H1 (cell line): ENCODE data around the gene LRP1. TPM values are rescaled to one million over a fixed set of nuclear protein-coding genes. Genes with fewer than 3 reads are reported as not detected.
A peak's percentile ranks its signal among the peaks of the same experiment; 100 is the strongest.

Experiments
- CTCF ChIA-PET: fragments of 300-600 bp; sonication (Branson Sonifier 250); formaldehyde crosslinking; loops from one replicate; lab custom pipeline; 2021; ENCODE audit not compliant: partially characterized antibody; lab: Charles Lee
- POLR2A ChIA-PET: fragments of 300-600 bp; sonication (Branson Sonifier 250); formaldehyde crosslinking; loops from one replicate; lab custom pipeline; 2021; ENCODE audit warnings: inconsistent platforms; ENCODE audit not compliant: partially characterized antibody; lab: Charles Lee
- DNase-seq, 2 experiments: peaks; one replicate each; pipeline versions ENCODE4 v3.0.0 to v3.0.0-alpha.2; 2010 to 2022; ENCODE audit warnings: low spot score in 2 of 2, low read depth in 1 of 2, mixed read lengths in 1 of 2
- FAIRE-seq: peaks from 2 replicates; lab custom pipeline; 2011; peaks lifted over from hg19 to GRCh38; lab: Jason Lieb, UNC
- H2AFZ ChIP-seq: 2 replicates; pipeline ENCODE4 v1.8.1; 2012; ENCODE audit warnings: low read length, inconsistent platforms
- H2AK5ac ChIP-seq: 2 replicates; pipeline ENCODE4 v1.6.1; 2013; ENCODE audit warnings: low read depth, low read length
- H2BK120ac ChIP-seq: replicated peaks from 2 replicates; pipeline ENCODE3; 2013; ENCODE audit warnings: low read depth, low read length, inconsistent platforms
- H2BK12ac ChIP-seq: 2 replicates; pipeline ENCODE4 v1.6.1; 2013; ENCODE audit warnings: low read depth, low read length
- H2BK15ac ChIP-seq: 2 replicates; pipeline ENCODE4 v1.6.1; 2013; ENCODE audit warnings: low read length
- H2BK20ac ChIP-seq: 2 replicates; pipeline ENCODE4 v1.6.1; 2013; ENCODE audit warnings: low read length
- H2BK5ac ChIP-seq: 2 replicates; pipeline ENCODE4 v1.6.1; 2013; ENCODE audit warnings: low read depth, low read length
- H3K14ac ChIP-seq: 2 replicates; pipeline ENCODE4 v1.6.1; 2013; ENCODE audit warnings: inconsistent platforms; ENCODE audit not compliant: insufficient read length
- H3K18ac ChIP-seq: 2 replicates; pipeline ENCODE4 v1.6.1; 2013; ENCODE audit warnings: low read length; ENCODE audit errors: extremely low read depth
- H3K23ac ChIP-seq: 2 replicates; pipeline ENCODE4 v1.6.1; 2013; ENCODE audit warnings: inconsistent platforms; ENCODE audit not compliant: insufficient read length
- H3K23me2 ChIP-seq: 2 replicates; pipeline ENCODE4 v1.6.1; 2013; ENCODE audit warnings: low read depth, low read length
- H3K27ac ChIP-seq: 2 replicates; pipeline ENCODE4 v1.6.1; 2011; ENCODE audit warnings: low read depth, low read length, inconsistent platforms
- H3K27me3 ChIP-seq, 4 experiments: replicated peaks in 1 of 4; 1 replicate in 1 of 4; 2 replicates in 3 of 4; pipeline versions ENCODE4 v1.6.1 to v1.8.1; 2011 to 2013; ENCODE audit warnings: low read length in 3 of 4, mild to moderate bottlenecking in 3 of 4, inconsistent platforms in 2 of 4, mixed read lengths in 2 of 4, moderate library complexity in 1 of 4; ENCODE audit not compliant: control insufficient read depth in 3 of 4, insufficient read depth in 3 of 4; ENCODE audit errors: extremely low read depth in 1 of 4
- H3K36me3 ChIP-seq, 4 experiments: 2 replicates each; pipeline versions ENCODE4 v1.6.1 to v1.8.1; 2011 to 2013; ENCODE audit warnings: mild to moderate bottlenecking in 4 of 4, low read length in 3 of 4, moderate library complexity in 2 of 4, control low read depth in 1 of 4, inconsistent platforms in 1 of 4; ENCODE audit not compliant: insufficient read depth in 4 of 4, control insufficient read depth in 2 of 4
- H3K4ac ChIP-seq: replicated peaks from 2 replicates; pipeline ENCODE3; 2013; ENCODE audit warnings: low read length, low read depth, mixed read lengths, inconsistent platforms; ENCODE audit not compliant: insufficient read length
- H3K4me1 ChIP-seq, 4 experiments: replicated peaks in 1 of 4; 1 replicate in 1 of 4; 2 replicates in 3 of 4; pipeline versions ENCODE4 v1.6.1 to v1.8.1; 2011 to 2013; ENCODE audit warnings: low read length in 3 of 4, inconsistent platforms in 2 of 4, mixed read lengths in 1 of 4; ENCODE audit not compliant: insufficient read depth in 4 of 4, control insufficient read depth in 3 of 4
- H3K4me2 ChIP-seq, 2 experiments: 2 replicates each; pipeline versions ENCODE4 v1.6.1 to v1.8.1; 2011 to 2013; ENCODE audit warnings: low read depth in 2 of 2, low read length in 2 of 2, control low read depth in 1 of 2, inconsistent platforms in 1 of 2, mild to moderate bottlenecking in 1 of 2; ENCODE audit not compliant: insufficient read depth in 1 of 2
- H3K4me3 ChIP-seq, 4 experiments: fragments of 200-600, 300-600 bp in 1 of 4; sonication (generic), shearing (Covaris generic), sonication (Bioruptor Twin) in 1 of 4; 2 replicates each; pipeline versions ENCODE4 v1.5.1 to v1.8.1; 2011 to 2016; ENCODE audit warnings: low read length in 4 of 4, low read depth in 3 of 4, control low read depth in 2 of 4, inconsistent platforms in 2 of 4, mild to moderate bottlenecking in 2 of 4, mixed read lengths in 1 of 4, moderate library complexity in 1 of 4; ENCODE audit not compliant: insufficient read depth in 2 of 4; ENCODE audit errors: extremely low read depth in 1 of 4
- H3K56ac ChIP-seq: replicated peaks from 2 replicates; pipeline ENCODE3; 2013; ENCODE audit warnings: low read depth, mild to moderate bottlenecking, mixed read lengths, low read length, inconsistent platforms; ENCODE audit not compliant: insufficient read length
- H3K79me1 ChIP-seq: 2 replicates; pipeline ENCODE4 v1.6.1; 2013; ENCODE audit warnings: low read depth, low read length, control low read depth
- H3K79me2 ChIP-seq, 2 experiments: 2 replicates each; pipeline versions ENCODE4 v1.6.1 to v1.8.1; 2012 to 2013; ENCODE audit warnings: low read length in 2 of 2, mild to moderate bottlenecking in 2 of 2, inconsistent platforms in 1 of 2; ENCODE audit not compliant: insufficient read depth in 2 of 2, control insufficient read depth in 1 of 2
- H3K9ac ChIP-seq, 4 experiments: replicated peaks in 1 of 4; 1 replicate in 1 of 4; 2 replicates in 3 of 4; pipeline versions ENCODE4 v1.6.1 to v1.8.1; 2011 to 2013; ENCODE audit warnings: low read depth in 3 of 4, low read length in 3 of 4, control low read depth in 2 of 4, mild to moderate bottlenecking in 2 of 4, moderate library complexity in 2 of 4, inconsistent platforms in 1 of 4; ENCODE audit errors: extremely low read depth in 1 of 4
- H3K9me3 ChIP-seq, 2 experiments: 2 replicates each; pipeline versions ENCODE4 v1.6.1 to v1.8.1; 2012 to 2013; ENCODE audit warnings: mild to moderate bottlenecking in 2 of 2, moderate library complexity in 2 of 2, control low read depth in 1 of 2, inconsistent platforms in 1 of 2, low read depth in 1 of 2, low read length in 1 of 2, mixed read lengths in 1 of 2; ENCODE audit not compliant: insufficient read depth in 2 of 2
- H4K20me1 ChIP-seq, 2 experiments: replicated peaks in 1 of 2; 2 replicates each; pipeline versions ENCODE3 to v1.8.1; 2011 to 2013; ENCODE audit warnings: inconsistent platforms in 2 of 2, low read length in 2 of 2, mild to moderate bottlenecking in 1 of 2; ENCODE audit not compliant: insufficient read depth in 2 of 2, control insufficient read depth in 1 of 2
- H4K5ac ChIP-seq: 2 replicates; pipeline ENCODE4 v1.6.1; 2013; ENCODE audit warnings: low read length, low read depth, mixed read lengths, inconsistent platforms; ENCODE audit not compliant: insufficient read length
- H4K8ac ChIP-seq: 2 replicates; pipeline ENCODE4 v1.8.0; 2013; ENCODE audit warnings: mild to moderate bottlenecking, moderate library complexity, low read length, inconsistent platforms; ENCODE audit not compliant: insufficient read depth; ENCODE audit errors: extremely low read depth
- H4K91ac ChIP-seq: replicated peaks from 2 replicates; pipeline ENCODE3; 2013; ENCODE audit warnings: low read length, mixed read lengths, inconsistent platforms; ENCODE audit not compliant: insufficient read length
- CREB1 ChIP-seq: IDR thresholded peaks from 2 replicates; pipeline ENCODE4 v1.6.1; 2012; ENCODE audit warnings: inconsistent platforms
- HDAC6 ChIP-seq: IDR thresholded peaks from one replicate; pipeline ENCODE4 v1.7.1; 2012; ENCODE audit warnings: low read depth, mild to moderate bottlenecking, inconsistent platforms, low read length, moderate library complexity
- KDM1A ChIP-seq: fragments of 200-600, 300-600 bp; sonication (generic); IDR thresholded peaks from 2 replicates; pipeline ENCODE4 v1.7.1; 2016; ENCODE audit warnings: mild to moderate bottlenecking, low read length, borderline replicate concordance
- KDM5A ChIP-seq: fragments of 200-600 bp; IDR thresholded peaks from 2 replicates; pipeline ENCODE4 v1.7.1; 2012; ENCODE audit warnings: mild to moderate bottlenecking, low read length, inconsistent platforms, mixed read lengths
- MAX ChIP-seq: IDR thresholded peaks from 2 replicates; pipeline ENCODE4 v1.6.1; 2012; ENCODE audit warnings: inconsistent platforms
- SP1 ChIP-seq: IDR thresholded peaks from 2 replicates; pipeline ENCODE4 v1.6.1; 2011; ENCODE audit warnings: low read depth, low read length
- TCF12 ChIP-seq: IDR thresholded peaks from 2 replicates; pipeline ENCODE4 v1.6.1; 2011; ENCODE audit warnings: low read depth, mild to moderate bottlenecking, low read length
- TEAD4 ChIP-seq: IDR thresholded peaks from 2 replicates; pipeline ENCODE4 v1.6.1; 2012; ENCODE audit warnings: low read depth, low read length, inconsistent platforms, mixed read lengths
- WGBS, 2 experiments: shearing (Covaris generic) in 1 of 2; methylation state at CpG; one replicate each; pipeline versions ENCODE4 v1.1.6 to v1.1.7; 2013 to 2015; ENCODE audit warnings: low lambda C conversion rate in 2 of 2, mixed read lengths in 2 of 2, inconsistent platforms in 1 of 2, low coverage in 1 of 2, missing lambda C conversion rate in 1 of 2; ENCODE audit not compliant: insufficient replicate concordance in 2 of 2, insufficient coverage in 1 of 2, insufficient read length in 1 of 2; ENCODE audit errors: extremely low coverage in 1 of 2, missing lambda C conversion rate in 1 of 2; 5-methylcytosine and 5-hydroxymethylcytosine counted together
- polyA plus RNA-seq, 7 experiments: library from polyadenylated mRNA; depleted of rRNA in 3 of 7; stranded (reverse) in 5 of 7; unstranded in 2 of 7; fragments of >200 nt in 5 of 7; fragments of 200-250 nt in 2 of 7; gene quantifications; 1 replicate in 5 of 7; 2 replicates in 1 of 7; 4 replicates in 1 of 7; pipeline versions ENCODE4 v1.2.1 to v1.2.3, GENCODE V29; 2011 to 2013; ENCODE audit warnings: missing spikeins in 2 of 7, mixed read lengths in 2 of 7
- total RNA-seq: library from RNA; stranded (reverse); fragmentation: NEBNext Ultra II Directional; extraction: Animal tissue kit (Norgen Biotek cat#: 25700); gene quantifications from 2 replicates; pipeline ENCODE4 v1.2.1, GENCODE V29; 2021

The LRP1 gene
- total and polyA plus RNA-seq, 2 of the 8 experiments (the other 6 are each of a cell fraction or from before 2014, with no cell fraction given), result 35.3 to 92.5 TPM

GRCh38 chr12:57232156-57232756 lies 104.0 kb downstream of the LRP1 start:
- H3K27ac ChIP-seq, result no peak overlapping the region
- H3K9ac ChIP-seq, result no peak overlapping the region
- TF ChIP-seq HDAC6, result no peak
- no peak for TF ChIP-seq KDM1A
- no peak for TF ChIP-seq CREB1
- no peak for TF ChIP-seq KDM5A
- TF ChIP-seq TCF12, result no peak
- TF ChIP-seq MAX, result no peak
- TF ChIP-seq SP1, result no peak
- TF ChIP-seq TEAD4, result no peak
- peak overlapping the region in 1 of 2 experiments; percentile 95; a peak in 1 of 4 replicates for H3K4me2 ChIP-seq
- H3K27me3 ChIP-seq, result peaks cover 13 to 32% (median 27%) of the 10 kb centered on the region in 4 experiments
- no peak overlapping the region for H3K4ac ChIP-seq
- H3K23me2 ChIP-seq, result peaks cover 8% of the 10 kb centered on the region; the same call in 1 of the 2 replicates
- no peak overlapping the region for H3K18ac ChIP-seq
- no peak overlapping the region for H2AK5ac ChIP-seq
- no peak overlapping the region for H2BK20ac ChIP-seq
- H2AFZ ChIP-seq, result no peak overlapping the region
- peaks cover 29 to 42% (median 35%) of the 10 kb centered on the region in 4 experiments for H3K36me3 ChIP-seq
- no peak overlapping the region for H4K91ac ChIP-seq
- H4K5ac ChIP-seq, result no peak overlapping the region
- H4K20me1 ChIP-seq, result peaks cover 22 to 35% of the 10 kb centered on the region in 2 experiments
- no peak overlapping the region for H3K4me3 ChIP-seq
- DNase-seq (no peak), FAIRE-seq (no peak)
- WGBS, 2 experiments, result 94% methylated on average over 18 of the region's 19 CpGs; no CpG with 5 or more reads in 1 of the 2 experiments
- ChIA-PET CTCF (interaction anchor here (0.6 to 27.9 kb wide), 5 partner anchors 9 to 171 kb away, joined by 3 to 726 read pairs (median 30); partner anchors contain the start of genes NXPH4 and STAC3), POLR2A (interaction anchor here (0.6 to 23.7 kb wide), 14 partner anchors 3 to 1010 kb away, joined by 3 to 852 read pairs (median 12); partner anchors contain the start of genes GLI1, LRP1, NXPH4 and RNF41)
- H4K8ac ChIP-seq, result no peak overlapping the region
- no peak overlapping the region for H2BK15ac ChIP-seq
- H2BK120ac ChIP-seq, result no peak overlapping the region
- no peak overlapping the region for H3K56ac ChIP-seq
- peaks cover 6 to 15% of the 10 kb centered on the region in 2 experiments; a peak in 3 of 4 replicates for H3K79me2 ChIP-seq
- no peak overlapping the region for H3K14ac ChIP-seq
- peak overlapping the region; percentile 35; the same call in 1 of the 2 replicates for H2BK5ac ChIP-seq
- no peak overlapping the region for H3K23ac ChIP-seq
- H3K4me1 ChIP-seq, result peaks cover 10 to 51% (median 29%) of the 10 kb centered on the region in 4 experiments
- peaks cover 11% of the 10 kb centered on the region for H3K79me1 ChIP-seq
- no peak overlapping the region for H2BK12ac ChIP-seq
- no peaks in the 10 kb centered on the region for H3K9me3 ChIP-seq
